GM19395 (cell line): ENCODE measurements around the gene ILRUN.
A peak's percentile ranks its signal among the peaks of the same experiment; 100 is the strongest.
"Not testable (repeated sequence)": the region's sequence is repeated elsewhere in the genome, so short reads cannot be mapped to it uniquely, and the experiment has no call there.

Experiments used
- ATAC-seq: cut with Tn5 transposase; IDR thresholded peaks from one replicate; pipeline ENCODE4 v1.9.1; 2021; ENCODE audit warnings: mild to moderate bottlenecking, moderate library complexity; ENCODE audit not compliant: unreplicated experiment

Gene ILRUN

GRCh38 chr6:34697904-34698559 is 1.5 kb upstream of the ILRUN start:
- ATAC-seq = no peak

GRCh38 chr6:34697544-34697836 is 923 bp upstream of the ILRUN start:
- ATAC-seq = no peak

GRCh38 chr6:34696189-34696738 is 303 bp downstream of the ILRUN start:
- ATAC-seq = peak; percentile 15

- ATAC-seq = no peak
Observed at GRCh38 chr6:34695729-34696188, 808 bp downstream of the ILRUN start.

GRCh38 chr6:34692280-34692679 is 4.3 kb downstream of the ILRUN start:
- ATAC-seq = no peak

GRCh38 chr6:34689742-34690141 is 6.8 kb downstream of the ILRUN start:
- no peak for ATAC-seq

- no peak for ATAC-seq
Observed at GRCh38 chr6:34688956-34689355, 7.6 kb downstream of the ILRUN start.

- ATAC-seq = no peak
Observed at GRCh38 chr6:34684919-34685318, 11.6 kb downstream of the ILRUN start.

GRCh38 chr6:34684364-34684763 is 12.2 kb downstream of the ILRUN start:
- no peak for ATAC-seq

GRCh38 chr6:34680802-34681515 is 15.6 kb downstream of the ILRUN start:
- ATAC-seq = no peak

GRCh38 chr6:34680313-34680712 is 16.3 kb downstream of the ILRUN start:
- ATAC-seq = not testable (repeated sequence)

GRCh38 chr6:34679552-34680253 is 16.9 kb downstream of the ILRUN start:
- no peak for ATAC-seq

- ATAC-seq = no peak
Observed at GRCh38 chr6:34676140-34676539, 20.4 kb downstream of the ILRUN start.

GRCh38 chr6:34674930-34675329 is 21.6 kb downstream of the ILRUN start:
- not testable (repeated sequence) for ATAC-seq

GRCh38 chr6:34674268-34674639 is 22.3 kb downstream of the ILRUN start:
- no peak for ATAC-seq

- no peak for ATAC-seq
Observed at GRCh38 chr6:34673064-34673463, 23.5 kb downstream of the ILRUN start.

GRCh38 chr6:34672657-34673043 is 23.9 kb downstream of the ILRUN start:
- no peak for ATAC-seq

GRCh38 chr6:34671801-34672656 is 24.5 kb downstream of the ILRUN start:
- ATAC-seq = peak; percentile 75

- no peak for ATAC-seq
Observed at GRCh38 chr6:34671367-34671766, 25.2 kb downstream of the ILRUN start.

- ATAC-seq = not testable (repeated sequence)
Observed at GRCh38 chr6:34668799-34669198, 27.8 kb downstream of the ILRUN start.
